Vagina (tissue), 2 donors: ENCODE data around the gene POLD1. TPM values are rescaled to one million over a fixed set of nuclear protein-coding genes. Genes with fewer than 3 reads are reported as not detected.
A peak's percentile ranks its signal among the peaks of the same experiment; 100 is the strongest.

Experiments
- DNase-seq, 2 donors: peaks; one replicate each; pipeline ENCODE4 v3.0.0-alpha.2; 2017; ENCODE audit errors: extremely low spot score in 2 of 2
- H3K27ac ChIP-seq: fragments of 200-600 bp; sonication (generic); one replicate; pipeline ENCODE4 v1.5.1; 2019
- H3K27me3 ChIP-seq: fragments of 200-600 bp; sonication (generic); one replicate; pipeline ENCODE4 v1.5.1; 2019
- H3K36me3 ChIP-seq, 2 donors: fragments of 200-600 bp; sonication (generic); one replicate each; pipeline ENCODE4 v1.5.1; 2017 to 2019
- H3K4me1 ChIP-seq: fragments of 200-600 bp; sonication (generic); one replicate; pipeline ENCODE4 v1.5.1; 2019
- H3K4me3 ChIP-seq, 2 donors: fragments of 200-600 bp; sonication (generic); 1 replicate in 1 of 2; 2 replicates in 1 of 2; pipeline ENCODE4 v1.5.1; 2016 to 2019
- H3K9me3 ChIP-seq: fragments of 200-600 bp; sonication (generic); one replicate; pipeline ENCODE4 v1.5.1; 2019
- CTCF ChIP-seq, 3 experiments: fragments of 450-650 bp in 2 of 3; fragments of 200-600 bp in 1 of 3; sonication (generic) in 1 of 3; IDR thresholded peaks; one replicate each; pipeline ENCODE4 v1.5.1; 2017 to 2019; ENCODE audit warnings: antibody characterized with exemption in 3 of 3, mild to moderate bottlenecking in 2 of 3, moderate library complexity in 2 of 3
- POLR2A ChIP-seq, 2 donors: fragments of 450-650 bp; IDR thresholded peaks; one replicate each; pipeline ENCODE4 v1.6.1; 2017; ENCODE audit warnings: antibody characterized with exemption in 2 of 2, mild to moderate bottlenecking in 2 of 2, moderate library complexity in 2 of 2
- POLR2AphosphoS5 ChIP-seq, 2 donors: sonication (generic); formaldehyde crosslinking; IDR thresholded peaks; one replicate each; pipeline ENCODE4 v1.9.0; 2017; ENCODE audit warnings: antibody characterized with exemption in 2 of 2, mild to moderate bottlenecking in 2 of 2, low read depth in 1 of 2; ENCODE audit not compliant: insufficient read depth in 1 of 2
- intact Hi-C: fragments of 100-400 bp; cut with DNase I; formaldehyde crosslinking; loops from one replicate; pipeline ENCODE4 v1.15.1; 2023
- total RNA-seq: library from RNA; depleted of rRNA; stranded (reverse); fragments of >200 nt; gene quantifications from one replicate; pipeline ENCODE4 v1.2.3, GENCODE V29; 2016

Gene POLD1
- total RNA-seq, 1 donor from 2014 or later, result 16.7 TPM

- DNase-seq, result no peak
- intact Hi-C loops, result no loop called here
- no peaks in the 10 kb centered on the region for H3K9me3 ChIP-seq
- H3K27ac ChIP-seq, result no peak overlapping the region
- TF ChIP-seq CTCF (IDR thresholded peaks at IDR 0.05) (peak; percentile 45 to 67 (median 52)), POLR2A (IDR thresholded peaks at IDR 0.05) (no peak), POLR2AphosphoS5 (IDR thresholded peaks at IDR 0.05; ENCODE audit: insufficient read depth in 1 of 2, low read depth in 1 of 2) (no peak)
- no peaks in the 10 kb centered on the region for H3K36me3 ChIP-seq
- peaks cover 6% of the 10 kb centered on the region for H3K4me1 ChIP-seq
- H3K27me3 ChIP-seq, result no peaks in the 10 kb centered on the region
- no peak overlapping the region for H3K4me3 ChIP-seq
Observed at GRCh38 chr19:50414864-50415660, 30.9 kb downstream of the POLD1 start.

- H3K36me3 ChIP-seq, result no peaks in the 10 kb centered on the region
- H3K9me3 ChIP-seq, result no peaks in the 10 kb centered on the region
- DNase-seq, result no peak
- H3K27me3 ChIP-seq, result no peaks in the 10 kb centered on the region
- H3K4me1 ChIP-seq, result peaks cover 6% of the 10 kb centered on the region
- H3K4me3 ChIP-seq, result no peak overlapping the region
- no peak for TF ChIP-seq POLR2A (IDR thresholded peaks at IDR 0.05)
- intact Hi-C loops, result no loop called here
- H3K27ac ChIP-seq, result no peak overlapping the region
Observed at GRCh38 chr19:50415661-50416033, 31.5 kb downstream of the POLD1 start.

GRCh38 chr19:50416034-50416977 is 32.2 kb downstream of the POLD1 start:
- TF ChIP-seq POLR2AphosphoS5 (IDR thresholded peaks at IDR 0.05; ENCODE audit: insufficient read depth in 1 of 2, low read depth in 1 of 2) (no peak), CTCF (IDR thresholded peaks at IDR 0.05) (no peak), POLR2A (IDR thresholded peaks at IDR 0.05) (no peak)
- H3K4me3 ChIP-seq, result no peak overlapping the region
- H3K27ac ChIP-seq, result no peak overlapping the region
- no peak for DNase-seq
- no peaks in the 10 kb centered on the region for H3K9me3 ChIP-seq
- H3K36me3 ChIP-seq, result no peaks in the 10 kb centered on the region
- H3K27me3 ChIP-seq, result no peaks in the 10 kb centered on the region
- peaks cover 6% of the 10 kb centered on the region for H3K4me1 ChIP-seq
- intact Hi-C loops, result no loop called here

GRCh38 chr19:50417111-50418081 is 33.2 kb downstream of the POLD1 start:
- Histone ChIP-seq H3K9me3 (no peaks in the 10 kb centered on the region), H3K27me3 (no peaks in the 10 kb centered on the region), H3K4me1 (peaks cover 6% of the 10 kb centered on the region), H3K4me3 (no peak overlapping the region), H3K36me3 (no peaks in the 10 kb centered on the region), H3K27ac (no peak overlapping the region)
- DNase-seq, result no peak
- intact Hi-C loops, result no loop called here
- TF ChIP-seq CTCF (IDR thresholded peaks at IDR 0.05), result no peak
- TF ChIP-seq POLR2AphosphoS5 (IDR thresholded peaks at IDR 0.05; ENCODE audit: insufficient read depth in 1 of 2, low read depth in 1 of 2), result no peak
- no peak for TF ChIP-seq POLR2A (IDR thresholded peaks at IDR 0.05)
